RPMI7951 (cell line): ENCODE measurements around the gene COL5A1. TPM values are rescaled to one million over a fixed set of nuclear protein-coding genes. Genes with fewer than 3 reads are reported as not detected.
"Not testable (repeated sequence)": the region's sequence is repeated elsewhere in the genome, so short reads cannot be mapped to it uniquely, and the experiment has no call there.

Experiments
- DNase-seq: peaks from one replicate; pipeline ENCODE4 v3.0.0-alpha.2; 2012; ENCODE audit warnings: low read depth
- total RNA-seq: library from RNA; depleted of rRNA; stranded (reverse); fragments of >200 nt; shearing (Covaris generic); gene quantifications from 2 replicates; pipeline ENCODE4 v1.2.3, GENCODE V29; 2014

Gene COL5A1
- total RNA-seq, 1 experiment from 2014 or later = 138 TPM

DNA sequence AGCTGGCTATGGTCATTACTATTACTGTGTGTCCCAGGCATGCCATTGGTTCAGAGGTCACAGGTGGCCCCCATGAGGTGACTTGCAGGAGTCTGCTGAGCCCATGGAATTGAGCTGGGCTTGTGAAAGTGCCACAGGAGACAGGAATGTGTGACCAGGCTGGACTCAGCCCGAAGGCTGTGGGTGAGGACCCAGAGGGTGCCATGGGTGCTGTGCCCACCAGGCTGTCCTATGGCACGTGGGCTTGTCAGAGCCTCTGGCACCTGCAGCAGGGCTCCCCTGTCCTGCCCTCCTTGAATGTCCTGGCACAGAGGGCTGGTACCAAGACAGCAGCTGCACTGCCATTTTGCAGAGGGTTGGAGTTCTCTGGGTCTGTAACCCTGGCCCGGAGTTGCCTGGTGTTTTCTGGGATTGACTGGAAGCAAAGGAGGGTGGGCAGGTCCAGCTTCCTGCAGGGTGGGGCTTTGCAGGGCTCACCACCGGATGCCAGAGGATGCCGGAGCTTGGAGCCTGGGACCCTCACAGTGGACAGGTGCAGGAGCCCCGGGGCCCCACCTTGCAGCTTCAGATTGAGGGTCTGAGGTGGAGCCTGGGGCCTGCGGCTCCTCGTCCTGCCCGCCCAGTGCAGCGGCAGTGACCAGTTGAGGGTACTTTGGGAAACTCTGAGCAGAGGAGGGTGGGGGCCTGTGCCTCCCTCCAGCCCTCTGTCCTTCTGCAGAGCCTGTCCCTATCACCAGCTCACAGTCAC lies 14.2 kb downstream of the COL5A1 start:
- DNase-seq = no peak

DNA sequence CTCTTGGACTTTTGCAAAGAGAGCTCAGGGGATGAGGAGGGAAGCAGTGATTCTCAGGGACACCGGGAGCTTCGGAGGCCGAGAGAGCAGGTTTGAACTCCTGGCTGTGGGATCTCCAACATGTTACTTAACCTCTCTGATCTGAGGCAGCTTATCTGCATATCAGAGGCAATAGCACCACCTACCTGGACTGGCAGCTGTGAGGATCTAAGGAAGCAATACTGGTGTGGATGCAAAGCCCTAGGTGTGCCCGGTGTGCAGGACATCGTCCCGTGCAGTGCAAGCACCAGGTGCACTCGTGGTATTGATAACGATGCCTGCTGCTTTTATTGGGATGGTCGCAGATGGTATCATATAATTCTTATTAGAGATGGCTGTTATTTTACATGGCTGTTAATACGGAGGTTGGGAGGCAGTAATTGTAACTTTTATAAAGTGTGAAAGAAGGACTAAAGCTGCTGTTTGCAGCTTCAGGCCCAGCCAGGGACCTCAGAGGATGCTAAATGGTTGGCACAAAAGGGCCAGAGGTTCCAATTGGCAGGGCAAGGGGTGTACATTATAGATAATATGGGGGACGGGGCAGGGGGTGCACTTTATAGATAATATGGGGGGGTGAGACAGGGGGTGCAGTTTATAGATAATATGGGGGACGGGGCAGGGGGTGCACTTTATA lies 14.9 kb downstream of the COL5A1 start:
- no peak for DNase-seq

DNA sequence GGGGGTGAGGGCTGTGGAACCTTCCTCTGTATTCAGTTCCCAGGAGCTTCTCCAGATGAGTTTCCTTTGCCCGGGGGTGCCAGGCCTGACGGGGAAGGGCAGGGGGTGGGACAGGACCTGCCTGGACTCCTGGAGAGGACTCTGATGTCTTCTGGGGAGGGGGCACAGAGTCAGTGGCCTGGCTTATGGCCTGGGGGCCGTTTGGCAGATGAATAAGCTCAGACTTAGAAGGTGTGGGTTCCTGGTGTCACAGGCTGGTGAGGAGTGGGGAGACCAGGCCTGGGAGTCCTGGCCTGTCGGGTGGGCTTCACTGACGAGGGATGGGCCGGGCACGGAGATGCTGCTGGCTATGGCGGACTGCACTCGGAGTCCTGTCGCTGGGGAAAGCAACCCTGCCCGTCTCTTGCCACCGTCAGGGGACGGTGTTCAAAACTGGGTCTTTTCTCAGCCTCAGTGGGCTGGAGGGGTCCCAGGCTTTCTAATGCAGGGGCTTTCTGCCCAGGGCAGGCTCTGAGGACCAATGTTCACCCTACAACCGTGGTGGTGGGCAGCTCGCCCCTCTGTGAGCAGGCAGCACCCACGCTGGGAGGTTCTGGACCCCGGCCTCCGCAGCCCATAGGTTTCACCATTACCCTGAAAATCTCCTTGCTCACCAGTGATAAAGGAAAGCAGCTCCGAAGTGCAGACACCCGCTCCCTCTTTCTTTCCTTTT lies 16.2 kb downstream of the COL5A1 start:
- no peak for DNase-seq

DNA sequence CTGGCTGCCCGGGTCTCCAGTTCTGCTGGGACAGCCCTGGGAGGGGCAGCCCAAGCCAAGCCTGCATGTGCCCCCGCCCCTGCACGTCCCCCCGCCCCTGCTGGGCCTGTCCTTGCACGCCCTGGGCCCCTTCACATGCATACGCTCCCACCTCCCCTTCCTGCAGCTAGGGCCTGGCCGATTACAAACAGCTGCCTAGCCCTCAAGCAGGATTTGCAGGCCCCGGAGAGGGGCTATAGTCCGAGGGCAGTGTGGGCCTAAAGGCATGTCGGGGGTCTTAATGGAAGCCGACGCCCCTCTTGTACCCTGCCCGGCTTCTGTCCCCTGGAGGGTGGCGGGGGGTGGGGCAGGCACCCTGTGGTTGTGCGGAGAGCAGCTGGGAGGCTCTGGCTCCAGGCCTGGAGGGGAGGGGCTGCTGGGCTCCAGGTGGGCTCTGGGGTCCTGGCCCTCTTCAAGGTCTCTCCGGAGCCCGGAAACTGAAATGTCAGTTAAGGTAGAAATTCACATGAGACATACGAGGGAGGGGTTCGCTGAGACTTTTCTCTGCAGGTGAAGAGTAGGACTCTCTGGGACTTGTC lies 16.9 kb downstream of the COL5A1 start:
- DNase-seq = no peak

DNA sequence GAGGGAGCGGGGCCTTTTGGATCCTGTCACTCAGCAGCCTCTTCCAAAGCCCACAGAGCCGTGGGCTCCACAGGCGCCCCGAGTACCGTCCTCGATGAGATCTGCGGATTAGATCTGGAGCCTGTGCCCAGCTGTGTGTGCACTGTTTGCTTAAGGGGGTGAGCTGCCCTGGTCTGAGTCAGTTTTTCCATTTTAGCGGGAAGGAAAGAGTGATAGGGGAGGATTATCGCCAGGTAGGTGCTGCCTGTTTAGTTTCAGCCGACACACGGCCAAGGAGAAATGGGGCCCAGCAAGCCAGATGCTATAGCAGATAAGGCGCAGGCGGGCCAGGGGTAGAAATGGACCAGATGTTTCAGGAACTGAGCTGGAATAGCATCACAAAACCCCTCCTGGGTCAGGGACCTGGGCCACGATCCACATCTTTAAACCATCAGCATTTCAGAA lies 18.1 kb downstream of the COL5A1 start:
- DNase-seq = no peak

DNA sequence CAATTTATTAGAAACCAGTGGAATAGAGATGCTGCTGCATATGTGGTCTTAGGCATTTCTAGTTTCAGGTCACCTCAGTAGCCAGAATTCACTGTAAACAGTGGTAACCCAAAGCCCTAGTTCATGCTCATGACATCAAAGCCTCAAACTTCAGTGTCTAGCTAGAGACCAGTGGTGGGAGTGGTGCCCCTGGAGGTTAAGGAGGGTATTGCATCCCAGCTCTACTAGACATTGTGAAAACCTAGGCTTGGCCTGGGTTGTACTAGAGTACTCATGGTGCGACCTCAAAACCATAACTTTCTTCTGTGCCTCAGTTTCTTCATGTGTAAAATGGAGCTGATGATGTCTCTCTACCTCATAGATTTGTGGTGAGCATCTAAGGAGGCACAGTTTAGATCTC lies 18.8 kb downstream of the COL5A1 start:
- no peak for DNase-seq

DNA sequence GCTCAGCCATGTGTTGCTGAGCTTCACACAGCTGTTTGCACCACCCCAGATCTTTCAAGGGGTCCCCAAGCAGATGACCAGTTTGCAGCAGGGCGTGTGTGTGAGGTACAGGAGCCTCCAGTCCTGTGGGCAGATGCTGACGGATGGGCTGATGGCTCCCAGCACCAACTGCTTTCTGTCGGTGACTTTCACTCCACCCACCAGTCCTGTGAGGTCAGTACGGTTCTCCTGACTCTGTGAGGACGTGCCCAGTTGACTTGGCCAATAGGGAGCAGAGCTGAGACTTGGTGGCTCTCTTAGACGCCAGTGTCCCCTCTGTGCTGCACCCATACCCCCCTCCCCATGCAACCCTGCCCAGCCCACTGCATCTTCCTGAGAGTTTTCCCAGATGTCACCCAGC lies 19.7 kb downstream of the COL5A1 start:
- DNase-seq = peak; percentile 87

DNA sequence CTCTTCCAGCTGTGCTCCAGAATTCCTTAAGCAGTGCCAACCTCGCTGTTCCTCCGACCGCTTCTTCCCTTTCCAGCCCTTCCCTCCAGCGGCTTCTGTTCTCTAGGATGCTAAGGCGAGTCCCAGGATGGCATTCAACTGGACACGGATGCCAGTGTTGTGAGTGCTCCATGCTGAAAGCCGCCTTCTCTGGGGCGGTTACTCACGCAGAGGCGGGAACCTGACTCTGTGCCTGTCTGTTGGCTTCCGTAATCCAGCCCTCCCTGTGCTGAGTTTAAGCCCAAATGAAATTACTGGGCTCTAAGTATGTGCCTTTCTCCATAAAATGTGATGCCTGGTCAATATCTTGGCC lies 20.2 kb downstream of the COL5A1 start:
- peak; percentile 90 for DNase-seq

DNA sequence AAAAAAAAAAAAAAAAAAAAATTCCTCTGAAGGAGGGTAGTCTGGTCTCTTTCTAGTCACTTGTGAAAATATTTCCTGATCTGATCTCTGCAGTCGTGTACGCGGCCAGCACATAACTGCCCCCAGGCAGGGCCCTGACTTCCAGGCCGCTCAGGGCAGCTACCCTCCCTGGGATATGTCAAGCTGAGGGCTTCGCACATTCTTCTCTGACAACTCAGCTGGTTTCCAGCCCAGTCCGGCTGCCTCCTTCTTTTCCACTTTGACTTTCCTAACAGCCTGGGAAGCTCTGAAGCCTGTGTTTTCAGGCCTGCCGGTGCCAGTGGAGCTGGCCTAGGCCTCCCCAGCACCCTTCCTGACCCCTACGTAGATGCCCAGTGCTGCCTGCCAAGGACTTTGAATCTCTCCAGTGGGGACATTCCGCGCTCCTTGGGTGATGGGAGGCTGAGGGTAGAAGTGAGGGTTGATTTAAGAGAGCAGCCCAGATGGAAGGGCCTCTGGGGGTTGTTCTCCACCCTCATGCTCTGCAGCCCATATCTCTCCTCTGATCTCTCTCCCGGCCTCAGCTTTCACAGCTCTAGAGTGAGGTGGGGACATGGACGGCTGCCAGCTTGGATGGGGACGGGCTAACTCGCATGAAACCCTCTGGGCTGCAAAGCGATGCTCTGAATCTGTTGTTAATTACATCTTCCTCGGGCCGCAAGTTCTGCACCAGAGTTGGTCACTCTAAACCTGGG lies 20.7 kb downstream of the COL5A1 start:
- peak; percentile 99 for DNase-seq

DNA sequence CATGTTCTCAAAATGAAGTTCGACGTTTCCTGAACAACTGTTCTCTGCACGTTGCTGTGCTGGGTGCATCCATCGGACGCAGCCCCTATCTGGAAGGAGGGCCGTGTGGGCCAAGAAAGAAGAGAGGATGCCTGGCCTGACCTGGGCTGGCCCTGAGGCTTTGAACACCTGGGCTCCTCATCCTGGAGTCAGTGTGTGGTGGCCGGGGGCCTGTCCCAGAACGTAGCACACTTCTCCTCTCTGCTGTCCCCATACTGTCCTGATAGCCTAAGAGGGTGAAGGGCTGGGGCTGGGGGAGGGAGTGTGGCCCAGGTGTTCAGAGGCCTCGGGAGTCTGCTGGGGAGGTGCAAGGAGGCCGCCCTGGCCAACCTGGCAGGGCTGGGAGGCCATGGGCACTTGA lies 21.5 kb downstream of the COL5A1 start:
- DNase-seq = no peak

DNA sequence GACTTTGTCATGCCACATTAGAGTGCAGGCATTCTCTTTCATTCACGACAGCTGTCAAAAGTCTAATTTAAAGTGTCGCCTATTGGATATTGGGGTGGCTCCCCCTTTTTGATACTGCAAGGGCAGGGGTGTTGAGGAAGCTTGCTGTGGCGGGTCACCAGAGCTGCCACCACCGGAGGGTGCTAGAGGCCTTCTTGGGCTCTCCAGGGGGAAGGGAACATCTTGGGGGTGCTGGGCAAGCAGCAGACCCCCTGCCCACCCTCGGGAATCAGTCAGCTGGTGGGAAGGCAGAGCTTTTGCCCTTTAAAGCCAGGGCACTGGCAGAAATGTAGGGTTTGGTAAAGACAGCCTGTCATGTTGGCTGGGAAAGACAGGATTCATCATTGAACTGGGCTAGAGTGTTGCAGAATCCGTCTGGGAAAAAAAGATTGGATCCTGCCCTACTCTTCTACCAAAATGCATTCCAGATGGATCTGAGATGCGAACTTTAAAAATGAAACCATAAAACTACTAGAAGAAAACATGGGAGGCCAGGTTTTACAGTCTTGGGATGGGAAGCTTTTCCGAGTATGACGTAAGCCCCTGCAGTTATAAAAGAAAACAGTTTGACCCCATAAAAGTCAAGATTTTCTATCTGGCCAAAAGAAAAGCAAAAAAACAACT lies 22.3 kb downstream of the COL5A1 start:
- peak; percentile 71 for DNase-seq

DNA sequence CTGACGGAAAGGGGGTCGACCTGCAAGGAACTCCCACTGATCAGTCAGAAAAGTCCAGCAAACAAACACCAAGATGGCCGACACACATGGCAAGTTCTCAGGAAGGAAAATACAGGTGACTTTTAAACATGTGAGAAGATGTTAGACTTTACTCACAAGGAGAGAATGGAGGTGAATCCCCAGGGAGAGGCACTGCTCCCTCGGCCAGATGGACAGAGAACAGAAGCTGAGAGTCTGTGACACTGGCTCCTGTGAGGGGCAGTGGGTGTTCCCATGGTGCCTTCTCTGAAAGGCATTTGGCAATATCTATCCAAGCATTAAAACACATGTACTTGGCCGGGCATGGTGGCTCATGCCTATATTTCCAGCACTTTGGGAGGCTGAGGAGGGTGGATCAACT lies 22.8 kb downstream of the COL5A1 start:
- no peak for DNase-seq

DNA sequence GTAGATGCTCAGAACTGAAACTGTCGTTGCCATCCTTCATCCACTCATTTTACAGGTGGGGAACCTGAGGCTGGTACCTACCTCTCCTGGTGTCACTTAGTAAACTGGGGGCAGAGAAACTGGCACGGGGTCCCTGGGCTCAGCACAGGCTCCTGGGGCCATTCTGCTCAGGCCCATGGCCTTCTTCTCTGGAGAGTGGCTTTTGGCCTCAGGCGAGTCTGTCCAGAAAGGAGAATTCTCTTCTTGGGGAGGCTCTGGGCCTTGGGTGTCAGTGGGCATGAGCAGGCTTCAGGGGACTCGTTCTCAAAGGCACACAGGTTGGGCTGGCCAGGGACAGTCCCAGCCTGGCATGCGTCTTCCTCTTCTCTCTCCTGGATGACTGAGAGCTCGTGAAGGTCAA lies 24.6 kb downstream of the COL5A1 start:
- no peak for DNase-seq

DNA sequence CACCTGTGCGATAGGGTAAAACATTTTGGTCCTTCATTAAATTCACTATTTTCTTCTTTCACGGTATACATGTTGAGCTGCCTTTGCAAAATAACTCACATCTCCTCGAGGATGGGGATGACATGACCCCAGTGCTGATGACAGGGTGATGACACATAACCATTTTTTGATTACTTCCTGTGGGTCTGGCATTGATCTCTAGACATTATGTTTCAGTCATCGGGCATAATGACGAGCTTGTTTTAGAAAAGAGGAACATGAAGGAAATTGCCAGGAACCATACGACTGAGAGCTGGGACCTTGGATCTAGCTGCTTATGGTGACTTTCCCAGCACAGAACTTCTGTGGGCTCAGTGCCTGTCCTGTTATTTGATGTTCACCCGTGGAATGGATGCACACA lies 25.2 kb downstream of the COL5A1 start:
- DNase-seq = peak; percentile 82

DNA sequence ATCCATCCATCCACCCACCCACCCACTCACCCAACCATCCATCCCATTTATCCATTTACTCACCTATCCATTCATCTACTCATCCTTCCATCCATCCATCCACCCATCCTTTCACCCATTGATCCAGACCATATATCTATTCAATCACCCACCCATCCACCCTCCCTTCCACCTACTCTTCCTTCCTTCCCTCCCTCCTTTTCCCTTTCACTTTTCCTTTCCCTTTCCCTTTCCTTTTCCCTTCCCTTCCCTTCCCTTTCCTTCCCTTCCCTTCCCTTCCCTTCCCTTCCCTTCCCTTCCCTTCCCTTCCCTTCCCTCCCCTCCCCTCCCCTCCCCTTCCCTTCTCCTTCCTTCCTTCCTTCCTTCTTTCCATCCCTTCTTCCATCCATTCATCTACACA lies 27.4 kb downstream of the COL5A1 start:
- DNase-seq = not testable (repeated sequence)

DNA sequence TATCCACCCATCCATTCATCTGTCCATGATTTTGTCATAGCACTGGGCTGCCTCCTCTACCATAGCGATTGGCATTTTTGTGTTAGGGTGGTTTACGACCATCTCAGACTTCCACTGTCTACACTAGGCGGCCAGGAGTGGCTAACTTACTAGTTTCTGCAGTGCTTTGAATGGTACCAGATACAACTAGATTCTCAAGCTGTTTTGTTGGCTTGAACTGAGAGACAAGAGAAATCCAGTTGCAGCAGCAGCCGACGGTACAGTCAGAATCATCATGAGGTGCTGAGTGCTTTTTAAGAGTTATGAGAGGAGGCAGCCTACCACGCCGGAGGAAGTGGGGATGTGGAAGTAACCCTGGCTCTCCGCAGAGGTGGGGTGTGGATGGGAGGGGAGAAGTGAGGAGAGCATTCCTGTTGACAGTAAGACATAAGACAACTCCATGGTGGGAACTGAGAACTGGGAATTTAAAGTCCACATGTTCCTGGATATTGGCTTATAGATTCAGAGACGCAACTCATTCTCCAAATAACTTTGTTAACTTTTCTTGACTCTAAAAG lies 27.9 kb downstream of the COL5A1 start:
- DNase-seq = no peak

DNA sequence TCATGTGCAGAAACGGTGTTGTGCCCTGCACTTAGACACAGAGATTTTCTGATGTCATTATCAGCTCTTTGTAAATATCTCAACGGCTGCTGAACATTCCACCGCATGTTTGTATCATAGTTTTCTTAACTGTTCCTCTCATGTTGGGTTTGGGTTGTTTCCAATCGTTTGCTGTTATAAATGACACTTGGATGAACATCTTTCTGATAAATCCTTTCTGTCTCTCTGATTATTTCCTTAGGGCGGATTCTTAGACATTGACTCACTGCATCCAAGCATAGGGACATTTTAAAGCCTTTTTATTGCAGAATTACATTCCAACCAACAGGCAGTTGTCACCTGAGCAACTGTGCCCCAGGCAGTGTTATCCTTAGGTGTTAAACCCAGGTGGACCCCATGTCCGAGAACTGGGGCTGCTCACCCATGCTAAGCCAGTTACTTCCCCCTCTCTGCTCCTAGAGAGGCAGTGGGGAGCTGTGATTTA lies 28.5 kb downstream of the COL5A1 start:
- peak; percentile 98 for DNase-seq

DNA sequence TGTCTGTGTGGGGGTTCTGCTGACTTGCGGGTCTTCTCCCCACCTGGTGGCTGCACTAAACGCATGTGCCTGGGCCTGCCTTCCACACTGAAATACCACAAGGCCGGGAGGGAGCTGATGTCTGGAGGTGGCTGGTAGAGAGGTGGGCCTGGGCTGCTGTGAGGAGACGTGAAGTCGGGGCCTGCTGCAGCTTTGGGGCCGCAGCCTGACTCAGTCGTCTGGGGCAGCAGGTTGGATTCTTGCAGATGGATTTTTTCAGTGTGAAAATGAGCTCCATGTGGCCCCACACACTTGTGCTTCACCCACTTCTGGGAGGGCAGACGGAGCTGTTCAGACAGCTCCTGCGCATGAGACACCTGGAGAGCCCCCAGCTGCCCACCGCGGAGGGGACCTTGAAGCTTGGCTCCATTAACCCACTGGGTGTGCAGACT lies 29.3 kb downstream of the COL5A1 start:
- no peak for DNase-seq

DNA sequence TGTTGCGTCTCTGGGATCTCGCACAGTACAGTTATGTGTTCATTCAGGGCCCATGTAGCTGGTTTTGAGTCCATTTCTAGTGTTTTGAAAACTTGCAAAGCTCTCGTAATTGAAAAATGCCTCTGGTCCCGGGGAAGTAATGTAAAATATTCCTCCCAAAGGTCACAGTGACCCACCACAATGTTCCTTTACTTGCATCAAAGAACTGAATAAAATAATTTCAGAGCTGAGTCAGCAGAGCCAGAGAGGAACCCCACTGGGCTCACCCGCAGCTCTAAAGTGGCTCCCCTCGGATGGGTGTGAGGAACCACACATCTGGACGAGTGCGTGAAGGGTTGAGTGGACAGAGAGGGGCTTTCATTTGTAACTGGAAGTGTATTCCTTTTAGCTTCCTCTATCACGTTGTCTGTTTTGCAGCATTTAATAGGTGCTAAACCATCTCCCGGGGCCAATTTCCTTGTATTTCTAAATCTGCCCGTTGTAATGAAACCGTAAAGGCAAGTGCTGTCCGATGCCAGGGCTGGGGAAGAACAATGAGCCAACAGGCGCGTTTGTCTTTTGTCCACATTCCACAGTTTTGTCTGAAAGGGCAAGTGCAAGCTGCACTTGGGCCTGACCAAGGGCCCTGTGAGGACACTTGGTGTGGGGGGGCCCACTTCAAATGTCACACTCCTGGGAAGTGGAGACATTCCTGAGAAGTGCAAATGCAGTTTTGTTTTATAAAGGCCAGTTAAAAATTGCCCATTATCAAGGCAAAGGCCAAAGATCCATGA lies 29.9 kb downstream of the COL5A1 start:
- DNase-seq = peak; percentile 55

DNA sequence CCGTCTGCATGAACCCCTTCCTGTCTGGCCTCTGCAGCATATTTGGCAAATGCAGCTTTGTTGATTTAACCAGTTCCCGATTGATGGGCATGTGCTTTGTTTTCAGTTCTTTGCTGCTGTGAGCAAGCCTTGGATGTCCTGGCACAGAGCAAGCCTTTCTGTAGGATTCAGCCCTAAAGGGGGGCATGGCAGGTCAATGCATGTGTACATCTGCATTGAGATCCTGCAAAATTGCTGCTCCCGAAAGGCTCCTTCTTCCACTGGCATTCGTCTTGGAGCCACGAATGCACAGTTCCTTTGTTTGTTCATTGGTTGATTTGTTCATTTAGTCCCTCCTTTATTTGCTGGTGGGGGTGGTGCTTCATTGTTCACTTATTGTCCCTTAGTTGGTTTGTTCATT lies 34.8 kb downstream of the COL5A1 start:
- DNase-seq = peak; percentile 40
